ENCODE results near the gene STK38L. TPM values are rescaled to one million over a fixed set of nuclear protein-coding genes. Genes with fewer than 3 reads are reported as not detected.

Gene STK38L
- total and polyA plus RNA-seq, 2 of the 4 experiments (the other 2 are of a cell fraction): 5.1 to 7.2 TPM

DNA sequence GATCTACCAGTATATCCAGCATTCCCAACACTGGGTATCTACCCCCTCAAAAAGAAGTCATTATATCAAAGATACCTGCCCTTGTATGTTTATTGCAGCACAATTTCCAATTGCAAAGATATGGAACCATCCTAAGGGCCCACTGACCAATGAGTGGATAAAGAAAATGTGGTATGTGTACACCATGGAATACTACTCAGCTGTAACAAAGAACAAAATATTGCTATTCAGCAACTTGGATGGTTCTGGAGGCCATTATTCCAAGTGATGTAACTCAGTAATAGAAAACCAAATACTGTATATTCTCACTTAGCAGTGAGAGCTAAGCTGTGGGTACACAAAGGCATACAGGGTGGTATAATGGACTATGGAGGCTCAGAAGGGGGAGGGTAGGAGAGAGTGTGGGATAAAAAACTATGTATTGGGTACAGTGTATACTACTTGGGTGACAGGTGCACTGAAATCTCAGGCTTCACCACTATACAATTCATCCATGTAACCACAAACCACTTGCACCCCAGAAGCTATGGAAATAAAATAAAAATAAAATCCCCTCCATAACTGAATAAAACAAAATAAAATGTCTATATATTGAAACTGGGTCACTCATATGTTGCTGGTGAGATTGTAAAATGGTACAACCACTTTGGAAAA is 34.7 kb upstream of the STK38L start:
- no peak overlapping the region for H4K8ac ChIP-seq (ENCODE audit: low read depth in 2 of 2, low read length in 2 of 2)
- H3K79me1 ChIP-seq (ENCODE audit: low read depth in 1 of 2, low read length in 2 of 2): no peaks in the 10 kb centered on the region
- H3K4me2 ChIP-seq (ENCODE audit: low read depth, low read length): no peak overlapping the region
- no peak overlapping the region for H4K5ac ChIP-seq (ENCODE audit: low read depth, low read length)
- DNase-seq (no peak), ATAC-seq (ENCODE audit: low read depth) (no peak)
- POLR2A ChIA-PET (ENCODE audit: unreplicated experiment): no interaction called here
- H3K4me3 ChIP-seq (ENCODE audit: insufficient read depth, low read depth, low read length): no peak overlapping the region
- no peak overlapping the region for H4K91ac ChIP-seq (ENCODE audit: insufficient read depth, low read depth, low read length)
- H3K23ac ChIP-seq (ENCODE audit: low read depth, low read length): no peak overlapping the region
- no peaks in the 10 kb centered on the region for H3K27me3 ChIP-seq (ENCODE audit: control insufficient read depth, insufficient read depth, low read length)
- H3K27ac ChIP-seq (ENCODE audit: insufficient read depth, low read length): no peak overlapping the region
- H3K9me1 ChIP-seq (ENCODE audit: insufficient read depth, low read length): no peaks in the 10 kb centered on the region
- H2BK5ac ChIP-seq (ENCODE audit: low read depth, low read length, poor library complexity, severe bottlenecking): no peak overlapping the region
- no peak overlapping the region for H2BK120ac ChIP-seq (ENCODE audit: low read depth, low read length)
- no peak overlapping the region for H3K9ac ChIP-seq (ENCODE audit: low read depth, low read length)
- H3K4ac ChIP-seq (ENCODE audit: low read depth, low read length): no peak overlapping the region
- no peak overlapping the region for H2AFZ ChIP-seq (replicated peaks; ENCODE audit: low read length, poor library complexity)
- TF ChIP-seq FOS (IDR thresholded peaks at IDR 0.05; ENCODE audit: low read depth, low read length): no peak
- no peak overlapping the region for H2BK15ac ChIP-seq (ENCODE audit: low read depth, low read length)
- in situ Hi-C loops (cut with MboI; ENCODE audit: low sequenced_read_pairs) (no loop called here), dilution Hi-C loops (cut with HindIII; ENCODE audit: low sequenced_read_pairs, unreplicated experiment) (no loop called here), intact Hi-C loops (cut with micrococcal nuclease) (no loop called here)
- CTCF ChIA-PET: no interaction called here
- H3K14ac ChIP-seq (replicated peaks; ENCODE audit: low read depth, low read length): no peak overlapping the region
- no peak overlapping the region for H2BK20ac ChIP-seq (ENCODE audit: low read depth, low read length)
- H3K36me3 ChIP-seq (ENCODE audit: control insufficient read depth, insufficient read depth, low read length): no peaks in the 10 kb centered on the region
- H4K20me1 ChIP-seq (ENCODE audit: insufficient read depth, low read length): no peaks in the 10 kb centered on the region
- no peak overlapping the region for H3K18ac ChIP-seq (ENCODE audit: low read depth, low read length)
- no peak overlapping the region for H2AK5ac ChIP-seq (ENCODE audit: low read depth, low read length)
- BruUV-seq (replicated peaks): no TSS peak
- no peaks in the 10 kb centered on the region for H3K9me3 ChIP-seq (ENCODE audit: control insufficient read depth, insufficient read depth, low read length)
- H2AK9ac ChIP-seq (replicated peaks; ENCODE audit: low read depth, low read length, poor library complexity): no peak overlapping the region
- H3K56ac ChIP-seq (ENCODE audit: extremely low read depth, insufficient read depth, low read length): no peak overlapping the region
- no peaks in the 10 kb centered on the region for H3K4me1 ChIP-seq (ENCODE audit: control insufficient read depth, insufficient read depth, low read length)

All from IMR-90 (cell line).